Peyer's patch (tissue), 4 donors: ENCODE results near the gene MLPH.

Experiments
- POLR2A ChIP-seq, 2 donors: fragments of 450-650 bp; IDR thresholded peaks; one replicate each; pipeline ENCODE4 v1.5.1; 2017; ENCODE audit warnings: antibody characterized with exemption in 2 of 2, mild to moderate bottlenecking in 2 of 2, moderate library complexity in 2 of 2
- TF ChIP-seq, protein P1 (sequence below), 6 experiments: fragments of 450-650 bp in 4 of 6; fragments of 200-600 bp in 2 of 6; sonication (generic) in 1 of 6; IDR thresholded peaks; one replicate each; pipeline ENCODE4 v1.5.1; 2017 to 2019; ENCODE audit warnings: antibody characterized with exemption in 6 of 6, mild to moderate bottlenecking in 3 of 6, moderate library complexity in 1 of 6

DNA sequence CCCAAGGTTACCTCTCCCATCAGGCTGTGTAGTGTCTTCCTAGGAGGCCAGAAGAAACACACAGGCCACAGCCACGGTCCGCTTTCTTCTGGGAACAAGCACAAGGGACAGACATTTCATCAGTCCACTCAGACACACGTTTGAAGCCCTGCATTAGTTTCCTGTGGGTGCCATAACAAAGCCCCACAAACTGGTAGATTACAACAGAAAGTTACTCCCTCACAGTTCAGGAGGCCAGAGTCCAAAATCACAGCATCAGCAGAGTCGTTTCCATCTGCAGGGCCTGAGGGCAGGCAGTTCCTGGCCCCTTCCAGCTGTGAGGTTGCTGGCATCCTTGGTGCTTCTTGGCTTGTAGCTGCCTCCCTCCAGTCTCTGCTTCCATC lies 70.6 kb downstream of the MLPH start:
- TF ChIP-seq, protein P1, sequence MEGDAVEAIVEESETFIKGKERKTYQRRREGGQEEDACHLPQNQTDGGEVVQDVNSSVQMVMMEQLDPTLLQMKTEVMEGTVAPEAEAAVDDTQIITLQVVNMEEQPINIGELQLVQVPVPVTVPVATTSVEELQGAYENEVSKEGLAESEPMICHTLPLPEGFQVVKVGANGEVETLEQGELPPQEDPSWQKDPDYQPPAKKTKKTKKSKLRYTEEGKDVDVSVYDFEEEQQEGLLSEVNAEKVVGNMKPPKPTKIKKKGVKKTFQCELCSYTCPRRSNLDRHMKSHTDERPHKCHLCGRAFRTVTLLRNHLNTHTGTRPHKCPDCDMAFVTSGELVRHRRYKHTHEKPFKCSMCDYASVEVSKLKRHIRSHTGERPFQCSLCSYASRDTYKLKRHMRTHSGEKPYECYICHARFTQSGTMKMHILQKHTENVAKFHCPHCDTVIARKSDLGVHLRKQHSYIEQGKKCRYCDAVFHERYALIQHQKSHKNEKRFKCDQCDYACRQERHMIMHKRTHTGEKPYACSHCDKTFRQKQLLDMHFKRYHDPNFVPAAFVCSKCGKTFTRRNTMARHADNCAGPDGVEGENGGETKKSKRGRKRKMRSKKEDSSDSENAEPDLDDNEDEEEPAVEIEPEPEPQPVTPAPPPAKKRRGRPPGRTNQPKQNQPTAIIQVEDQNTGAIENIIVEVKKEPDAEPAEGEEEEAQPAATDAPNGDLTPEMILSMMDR (IDR thresholded peaks at IDR 0.05) = no peak
- TF ChIP-seq POLR2A (IDR thresholded peaks at IDR 0.05) = no peak
